Measurements from ENCODE around the gene TRPC6. TPM values are rescaled to one million over a fixed set of nuclear protein-coding genes. Genes with fewer than 3 reads are reported as not detected.

The TRPC6 gene
- total and polyA plus RNA-seq, 2 of the 8 experiments (the other 6 are each of a cell fraction or from before 2014, with no cell fraction given): 0.26 to 0.39 TPM

Small RNA genes within 50 kb of the gene (microRNA-seq; reads per million reads assigned to microRNA genes)
- gene MIR3920 (ENCODE audit: borderline microRNAs expressed in 2 of 2, borderline number of aligned reads in 2 of 2, borderline replicate concordance in 1 of 2): 0 reads per million in 2 experiments

Small RNA genes within 50 kb of the gene (small RNA-seq; reads per million reads assigned to genes)
- not detected for gene MIR3920 (ENCODE audit: insufficient read depth)
